NCI-H1694 (cell line): Measurements from ENCODE around the gene TRAK2.
A peak's percentile ranks its signal among the peaks of the same experiment; 100 is the strongest.
"Not testable (repeated sequence)": the region's sequence is repeated elsewhere in the genome, so short reads cannot be mapped to it uniquely, and the experiment has no call there.

ENCODE experiments used
- DNase-seq: peaks from one replicate; lab custom pipeline; 2025; lab: John Stamatoyannopoulos, UW

Gene TRAK2

DNA sequence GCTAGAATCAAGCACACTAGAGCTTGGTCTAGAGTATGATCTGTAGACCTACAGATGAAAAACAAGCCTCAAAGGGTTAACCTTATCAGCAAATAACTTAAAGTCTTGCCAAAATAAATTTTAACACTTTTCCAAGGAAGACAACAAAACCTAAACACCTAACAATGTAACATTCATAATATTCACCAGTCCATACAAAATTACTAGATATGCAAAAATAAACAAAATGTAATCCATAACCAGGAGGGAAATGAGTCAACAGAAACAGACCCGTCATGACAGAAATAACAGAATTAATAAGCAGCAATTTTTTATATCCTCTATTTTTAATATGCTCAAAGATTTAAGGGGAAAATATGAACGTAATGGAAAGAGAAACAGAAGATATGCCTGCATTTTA is 36.1 kb downstream of the TRAK2 start:
- no peak for DNase-seq

- no peak for DNase-seq
Observed at GRCh38 chr2:201414099-201415023, 36.9 kb downstream of the TRAK2 start.

GRCh38 chr2:201413552-201413951 is 37.7 kb downstream of the TRAK2 start:
- no peak for DNase-seq

DNA sequence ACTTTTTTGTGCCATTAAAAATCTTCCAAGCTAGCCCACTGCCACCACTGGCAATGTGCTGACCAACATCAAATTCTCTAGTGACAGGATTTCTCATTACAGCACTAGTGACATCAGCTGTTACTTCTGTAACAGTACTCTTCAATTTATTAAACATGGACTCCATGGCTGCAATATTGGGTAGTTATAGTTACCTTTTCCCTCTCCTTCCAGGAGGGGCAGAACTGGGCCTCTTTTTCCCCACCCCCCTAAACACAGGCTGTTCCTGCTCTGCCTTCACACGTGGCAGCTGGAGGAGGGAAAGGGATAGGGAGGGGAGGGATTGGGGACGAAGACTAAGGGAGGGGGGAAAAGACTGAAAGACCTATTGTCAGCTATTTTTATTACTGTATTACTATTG is 38.1 kb downstream of the TRAK2 start:
- no peak for DNase-seq

DNA sequence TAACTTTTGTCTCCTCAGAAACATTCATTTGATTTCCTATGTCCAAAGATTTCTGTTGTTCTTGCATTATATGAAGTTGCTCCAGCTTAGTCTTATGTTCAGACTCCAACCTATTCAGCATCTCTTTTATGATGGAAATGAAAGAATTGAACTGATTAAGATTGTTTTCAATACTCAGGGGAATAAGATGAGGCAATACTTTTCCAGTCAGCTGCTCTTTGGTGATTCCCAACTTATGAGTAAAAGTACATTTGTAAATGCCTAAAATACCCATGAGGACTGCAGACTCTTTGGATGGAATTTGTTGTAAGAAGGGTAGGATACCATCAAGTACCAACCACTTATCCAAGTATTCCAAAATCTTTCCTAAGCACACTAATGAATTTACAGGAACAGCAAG is 39.8 kb downstream of the TRAK2 start:
- DNase-seq = no peak

DNA sequence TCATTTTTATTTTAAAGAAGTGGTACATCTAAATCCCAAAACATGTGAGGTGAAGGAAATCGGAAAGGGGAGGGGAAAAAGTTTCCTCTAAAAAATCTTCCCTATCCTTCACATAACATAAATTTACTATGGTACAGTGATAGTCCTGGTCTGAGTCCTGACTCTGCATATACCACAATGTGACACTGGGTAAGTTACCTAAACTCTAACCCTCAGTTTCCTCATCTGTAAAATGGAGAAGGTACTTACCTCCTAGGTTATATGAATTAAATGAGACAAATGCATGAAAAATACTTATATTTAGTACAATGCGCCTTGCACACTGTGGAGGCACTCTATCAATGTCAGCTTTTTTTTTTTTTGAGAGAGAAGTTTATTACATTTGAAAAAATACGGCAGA is 42.3 kb downstream of the TRAK2 start:
- DNase-seq = no peak

DNA sequence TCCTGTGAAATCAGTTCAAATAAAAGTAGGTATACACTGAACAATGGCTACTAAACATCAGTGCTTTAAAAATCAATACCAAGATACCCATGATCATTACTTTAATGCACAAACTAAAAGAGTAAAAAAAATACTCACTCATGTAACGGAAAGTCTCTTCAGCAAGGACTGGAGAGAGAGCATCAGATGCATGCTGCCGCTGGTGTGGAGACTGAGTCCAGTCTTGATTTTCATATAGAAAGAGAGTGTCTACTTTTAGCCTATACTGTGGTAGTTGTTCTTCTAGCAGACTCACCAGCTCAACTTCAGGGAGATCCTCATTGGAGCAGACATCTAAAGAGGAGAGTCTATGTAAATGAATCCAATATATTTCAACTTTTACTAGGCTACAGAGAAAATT is 44.0 kb downstream of the TRAK2 start:
- DNase-seq = no peak

- peak; percentile 30 for DNase-seq
Observed at GRCh38 chr2:201406077-201406662, 45.1 kb downstream of the TRAK2 start.

- no peak for DNase-seq
Observed at GRCh38 chr2:201404699-201405280, 46.5 kb downstream of the TRAK2 start.

GRCh38 chr2:201403880-201404279 is 47.4 kb downstream of the TRAK2 start:
- DNase-seq = no peak

DNA sequence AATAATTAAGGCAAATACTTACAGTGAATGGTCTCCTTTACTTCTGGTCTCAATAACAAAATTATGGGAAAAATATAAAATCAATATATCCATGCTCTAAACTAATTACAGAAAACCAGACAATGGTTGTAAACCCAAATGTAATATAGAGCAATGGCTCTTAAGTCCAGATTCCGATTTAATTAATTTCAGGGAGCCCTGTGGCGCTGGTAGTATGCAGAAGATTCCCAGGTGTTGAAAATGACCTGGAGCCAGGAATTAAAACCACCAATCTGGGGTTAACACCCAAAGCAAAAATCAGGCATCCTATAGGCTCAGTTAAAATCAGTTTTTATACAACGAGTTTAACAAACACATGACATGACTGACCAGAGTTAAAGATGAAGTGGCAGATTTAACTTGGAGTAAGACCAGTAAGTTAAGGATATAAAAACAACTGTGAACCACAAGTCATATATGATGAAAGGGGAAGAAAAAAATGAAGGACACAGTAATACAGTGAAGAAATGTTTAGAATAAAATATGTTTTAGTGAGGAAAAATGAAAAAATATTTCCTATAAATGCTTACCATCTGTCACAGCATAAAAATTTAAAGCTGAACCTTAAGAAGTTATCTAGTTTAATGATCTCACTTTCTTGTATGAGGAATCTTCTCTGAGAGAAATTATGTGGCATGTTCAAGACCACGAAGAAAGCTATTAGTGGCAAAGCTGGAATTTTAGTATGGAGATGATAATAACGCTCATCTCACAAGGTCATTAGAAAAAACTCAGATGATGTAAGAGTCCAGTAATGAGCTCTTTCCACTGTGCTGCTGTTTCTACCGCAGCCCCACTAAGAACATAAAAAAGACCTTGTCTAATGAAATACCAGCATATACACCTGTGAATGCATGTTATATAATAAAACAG is 48.4 kb downstream of the TRAK2 start:
- no peak for DNase-seq

- DNase-seq = no peak
Observed at GRCh38 chr2:201401815-201402214, 49.4 kb downstream of the TRAK2 start.

- DNase-seq = no peak
Observed at GRCh38 chr2:201396595-201396994, 54.7 kb downstream of the TRAK2 start.

GRCh38 chr2:201383136-201383535 is 68.1 kb downstream of the TRAK2 start:
- no peak for DNase-seq

DNA sequence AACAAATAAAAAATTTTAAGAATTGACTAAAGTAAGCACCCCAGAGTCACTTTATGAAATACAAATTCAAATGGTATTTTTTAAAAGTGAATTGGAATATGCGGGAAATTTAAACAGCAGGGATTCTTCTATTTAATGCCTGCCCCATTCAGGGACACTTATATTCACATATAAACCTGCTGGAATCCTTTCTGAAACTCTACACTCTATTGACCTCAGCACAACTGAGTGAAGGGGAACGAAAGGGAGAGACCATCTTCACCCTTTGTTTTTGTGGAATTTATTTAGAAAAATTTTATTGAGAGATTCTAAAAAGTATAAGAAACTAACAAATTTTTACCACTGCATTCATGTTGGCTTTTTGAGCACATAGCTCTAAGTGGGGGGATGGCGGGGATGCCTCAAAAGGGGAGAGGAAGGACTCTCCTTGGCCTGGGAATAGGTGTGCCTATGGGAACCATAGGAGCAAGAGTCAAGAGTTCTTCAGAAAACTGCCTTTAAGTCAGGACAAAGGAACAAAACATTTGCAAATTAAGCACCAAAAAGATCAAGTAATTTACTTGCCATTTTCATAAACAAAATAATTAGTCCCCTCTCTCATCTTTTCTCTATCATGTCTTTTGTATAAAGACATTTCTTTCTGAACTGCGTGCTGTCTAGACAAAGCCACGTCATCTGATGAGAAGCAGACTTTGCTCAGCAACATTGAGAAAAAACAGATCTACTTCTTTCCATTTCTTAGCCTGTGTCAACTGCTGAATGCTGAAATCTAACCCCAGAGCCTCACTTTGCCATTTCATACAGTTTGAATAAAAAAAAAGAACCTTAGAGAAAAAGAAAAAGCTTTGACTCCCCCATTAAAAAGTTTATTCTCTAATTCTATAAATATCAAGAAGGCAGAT is 72.5 kb downstream of the TRAK2 start:
- DNase-seq = no peak

- no peak for DNase-seq
Observed at GRCh38 chr2:201377218-201377617, 74.0 kb downstream of the TRAK2 start.

DNA sequence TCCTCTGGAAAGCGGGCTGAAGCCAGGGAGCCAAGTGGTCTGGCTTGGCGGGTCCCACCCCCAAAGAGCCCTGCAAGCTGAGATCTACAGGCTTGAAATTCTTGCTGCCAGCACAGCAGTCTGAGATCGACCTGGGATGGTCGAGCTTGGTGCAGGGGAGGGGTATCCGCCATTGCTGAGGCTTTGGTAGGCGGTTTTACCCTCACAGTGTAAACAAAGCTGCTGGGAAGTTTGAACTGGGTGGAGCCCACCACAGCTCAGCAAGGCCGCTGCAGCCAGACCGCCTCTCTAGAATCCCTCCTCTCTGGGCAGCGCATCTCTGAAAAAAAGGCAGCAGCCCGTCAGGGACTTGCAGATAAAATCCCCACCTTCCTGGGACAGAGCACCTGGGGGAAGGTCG is 81.5 kb downstream of the TRAK2 start:
- DNase-seq = no peak

GRCh38 chr2:201369318-201369717 is 81.9 kb downstream of the TRAK2 start:
- DNase-seq = not testable (repeated sequence)

DNA sequence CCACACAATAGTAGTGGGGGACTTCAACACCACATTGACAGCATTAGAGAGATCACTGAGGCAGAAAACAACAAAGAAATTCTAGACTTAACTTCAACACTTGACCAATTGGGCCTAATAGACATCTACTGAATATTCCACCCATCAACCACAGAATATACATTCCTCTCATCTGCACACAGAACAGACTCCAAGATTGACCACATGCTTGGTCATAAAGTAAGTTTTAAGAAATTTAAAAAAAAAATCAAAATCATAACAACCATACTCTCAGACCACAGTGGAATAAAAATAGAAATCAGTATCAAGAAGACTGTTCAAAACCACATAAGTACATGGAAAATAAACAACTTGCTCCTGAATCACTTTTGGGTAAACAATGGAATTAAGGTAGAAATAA is 85.1 kb downstream of the TRAK2 start:
- DNase-seq = no peak

GRCh38 chr2:201363857-201364560 is 87.2 kb downstream of the TRAK2 start:
- DNase-seq = peak; percentile 53
